CD4-positive, alpha-beta T cell treated with Interleukin-6 for 4 hours (primary cell): Measurements from ENCODE around the gene HNRNPUL2.
A peak's percentile ranks its signal among the peaks of the same experiment; 100 is the strongest.
"Not testable (repeated sequence)": the region's sequence is repeated elsewhere in the genome, so short reads cannot be mapped to it uniquely, and the experiment has no call there.

Experiments used
- DNase-seq: peaks from one replicate; pipeline ENCODE4 v3.0.0-alpha.2; 2020; ENCODE audit warnings: mixed read lengths

The HNRNPUL2 gene

GRCh38 chr11:62694455-62695167 lies 32.6 kb downstream of the HNRNPUL2 start:
- peak; percentile 88 for DNase-seq

GRCh38 chr11:62693624-62694023 lies 33.6 kb downstream of the HNRNPUL2 start:
- DNase-seq = not testable (repeated sequence)

- DNase-seq = no peak
Observed at GRCh38 chr11:62689421-62690183, 37.7 kb downstream of the HNRNPUL2 start, which contains the start of gene LRRN4CL. Gene LRRN4CL, minus strand, starts transcription at chr11:62689530. Its CDS starts 1,022 bp downstream, at chr11:62688508.

DNA sequence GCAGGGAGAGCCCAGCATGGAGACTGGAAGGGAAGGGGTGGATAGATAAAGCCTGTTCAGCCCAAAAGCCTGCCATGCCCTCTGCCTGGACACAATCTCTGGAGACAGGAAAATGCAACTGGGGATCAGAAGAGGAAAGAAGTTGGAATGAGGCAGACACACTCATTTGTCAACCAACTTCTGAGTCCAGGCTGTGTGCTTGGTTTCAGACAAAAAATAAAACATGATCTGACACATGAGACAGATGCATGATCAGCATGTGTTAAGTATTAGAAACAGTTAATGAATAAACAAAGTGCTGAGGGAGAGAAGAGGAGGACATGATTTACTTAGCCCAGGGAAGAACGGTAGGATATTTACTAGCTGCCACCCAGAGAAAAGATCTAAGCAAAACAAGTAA lies 38.8 kb downstream of the HNRNPUL2 start:
- DNase-seq = no peak

- DNase-seq = no peak
Observed at GRCh38 chr11:62687508-62688396, 39.5 kb downstream of the HNRNPUL2 start.

DNA sequence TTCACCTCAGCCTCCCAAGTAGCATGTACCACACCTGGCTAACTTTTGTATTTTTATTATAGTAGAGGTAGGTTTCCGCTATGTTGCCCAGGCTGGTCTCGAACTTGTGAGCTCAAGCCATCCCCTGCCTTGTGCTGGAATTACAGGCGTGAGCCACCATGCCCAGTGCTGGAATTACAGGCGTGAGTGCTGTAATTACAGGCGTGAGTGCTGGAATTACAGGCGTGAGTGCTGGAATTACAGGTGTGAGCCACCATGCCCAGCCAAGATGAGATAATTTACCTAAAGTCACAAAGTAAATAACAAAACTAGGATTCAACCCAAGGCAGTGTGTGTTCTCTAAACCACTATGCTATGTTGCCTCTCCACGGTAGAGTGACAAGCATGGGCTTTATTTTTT lies 44.7 kb downstream of the HNRNPUL2 start:
- DNase-seq = no peak

- DNase-seq = peak; percentile 47
Observed at GRCh38 chr11:62680825-62681240, 46.4 kb downstream of the HNRNPUL2 start.

- DNase-seq = peak; percentile 85
Observed at GRCh38 chr11:62678770-62679696, 48.2 kb downstream of the HNRNPUL2 start, which contains the start of gene UBXN1. Gene UBXN1, minus strand, starts transcription at chr11:62679073. Its CDS starts 150 bp downstream, at chr11:62678923.

DNA sequence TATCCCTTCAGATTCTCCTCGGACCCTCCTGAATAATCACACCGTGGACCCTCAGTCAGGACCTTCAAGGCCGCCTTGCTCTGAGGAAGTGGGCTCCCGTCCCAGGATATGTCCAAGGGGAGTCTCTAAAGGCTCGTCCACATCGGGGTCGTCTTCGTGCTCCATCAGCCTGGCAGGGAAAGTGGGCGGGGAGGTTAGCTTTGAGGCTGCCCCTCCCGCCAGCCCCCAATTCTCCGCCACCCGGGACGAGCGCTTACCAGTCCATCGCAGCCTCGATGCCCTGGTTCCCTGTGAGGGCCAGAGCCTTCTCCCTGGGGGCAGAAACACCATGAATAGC lies 48.9 kb downstream of the HNRNPUL2 start:
- DNase-seq = no peak

DNA sequence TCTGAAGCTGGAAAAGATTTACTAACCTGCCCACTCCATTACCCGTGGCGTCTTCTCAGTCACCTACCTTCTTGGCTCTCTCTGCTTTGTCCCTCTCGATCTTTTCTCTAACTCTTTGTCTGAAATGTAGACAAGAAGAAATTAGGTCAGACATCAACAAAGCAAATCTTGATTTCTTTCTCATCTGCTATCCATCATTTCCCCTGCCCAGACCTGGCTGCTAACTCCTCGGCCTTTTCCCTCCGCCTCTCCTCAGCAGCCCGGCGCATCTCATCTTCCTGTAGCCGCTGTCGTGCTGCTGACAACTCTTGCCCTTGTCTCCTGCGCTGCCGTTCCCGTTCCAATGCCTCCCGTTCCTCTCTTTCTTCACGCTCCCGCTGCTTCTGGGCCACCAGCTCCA lies 49.5 kb downstream of the HNRNPUL2 start:
- DNase-seq = no peak

- DNase-seq = no peak
Observed at GRCh38 chr11:62677156-62677555, 50.1 kb downstream of the HNRNPUL2 start.

DNA sequence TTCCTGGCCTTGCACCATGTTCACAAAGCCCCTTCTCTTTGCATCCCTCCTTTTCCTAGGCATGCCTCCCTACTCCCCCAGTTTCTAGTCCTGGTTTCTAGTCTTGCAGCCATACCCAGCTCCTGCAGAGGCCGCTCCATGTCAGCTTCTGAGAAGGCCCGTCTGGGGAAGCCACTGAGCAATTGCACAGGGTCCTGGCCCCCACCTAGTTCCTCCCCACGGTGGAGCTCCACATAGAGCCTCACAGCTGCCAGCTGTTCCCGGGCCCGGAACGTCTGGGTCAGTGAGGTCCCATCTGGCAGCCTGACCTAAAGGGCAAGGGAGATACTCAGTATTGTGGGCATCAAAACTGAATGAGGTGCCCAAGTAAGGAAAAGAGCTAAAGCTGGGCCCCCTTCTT lies 50.6 kb downstream of the HNRNPUL2 start:
- DNase-seq = no peak

DNA sequence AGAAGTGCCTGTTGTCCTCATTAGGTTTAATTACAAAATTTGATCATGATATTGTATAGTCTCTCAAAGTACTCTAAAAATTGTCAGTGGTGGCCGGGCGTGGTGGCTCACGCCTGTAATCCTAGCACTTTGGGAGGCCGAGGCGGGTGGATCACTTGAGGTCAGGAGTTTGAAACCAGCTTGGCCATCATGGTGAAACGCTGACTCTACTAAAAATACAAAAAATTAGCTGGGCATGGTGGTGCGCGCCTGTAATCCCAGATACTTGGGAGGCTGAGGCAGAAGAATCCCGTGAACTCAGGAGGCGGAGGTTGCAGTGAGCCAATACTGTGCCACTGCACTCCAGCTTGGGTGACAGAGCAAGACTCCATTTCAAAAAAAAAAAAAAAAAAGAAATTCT lies 51.8 kb downstream of the HNRNPUL2 start:
- not testable (repeated sequence) for DNase-seq

- no peak for DNase-seq
Observed at GRCh38 chr11:62673196-62673525, 54.1 kb downstream of the HNRNPUL2 start.

GRCh38 chr11:62671608-62672389 lies 55.5 kb downstream of the HNRNPUL2 start, which contains the start of the genes LBHD1 and UQCC3:
Gene LBHD1, minus strand, starts transcription at chr11:62672267. Its CDS starts 2,236 bp downstream, at chr11:62670031.
Gene UQCC3, plus strand, starts transcription at chr11:62671673. Its CDS starts 73 bp downstream, at chr11:62671746.
- peak; percentile 75 for DNase-seq

- DNase-seq = no peak
Observed at GRCh38 chr11:62671236-62671607, 56.0 kb downstream of the HNRNPUL2 start.

GRCh38 chr11:62669420-62670161 lies 57.7 kb downstream of the HNRNPUL2 start:
- no peak for DNase-seq

- DNase-seq = no peak
Observed at GRCh38 chr11:62667460-62667859, 59.8 kb downstream of the HNRNPUL2 start.

- no peak for DNase-seq
Observed at GRCh38 chr11:62666259-62666926, 60.9 kb downstream of the HNRNPUL2 start.
